ENCODE measurements around the gene NRXN3. TPM values are rescaled to one million over a fixed set of nuclear protein-coding genes. Genes with fewer than 3 reads are reported as not detected.

The NRXN3 gene
- total RNA-seq, 1 experiment from 2014 or later: 0.80 TPM

DNA sequence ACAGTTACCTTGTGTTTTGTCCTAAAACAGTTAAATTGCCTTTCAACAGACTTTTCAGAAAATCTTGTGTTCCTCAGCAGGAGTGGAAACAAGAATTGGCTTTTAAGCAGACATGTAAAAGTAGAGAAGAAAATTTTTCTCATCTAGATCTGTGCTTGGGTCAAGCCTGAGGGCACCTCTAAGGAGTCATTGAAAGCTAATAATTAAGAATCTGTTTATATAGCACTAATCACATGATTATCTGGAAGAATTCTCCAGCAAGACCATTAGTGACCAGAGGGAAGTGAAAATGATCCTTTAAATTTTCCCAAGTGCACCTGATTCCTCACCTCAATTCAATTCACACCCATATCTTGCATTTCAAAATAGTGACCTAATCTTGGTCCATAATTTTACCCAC lies 1746.1 kb downstream of the NRXN3 start:
- no peaks in the 10 kb centered on the region for H3K27me3 ChIP-seq (ENCODE audit: control insufficient read depth, insufficient read depth, low read length)
- no peak for DNase-seq
- no peaks in the 10 kb centered on the region for H3K36me3 ChIP-seq (replicated peaks; ENCODE audit: control insufficient read depth, insufficient read depth, low read length)
- H3K4me3 ChIP-seq (ENCODE audit: insufficient read depth, low read depth, low read length): no peak overlapping the region

- no peaks in the 10 kb centered on the region for H3K36me3 ChIP-seq (replicated peaks; ENCODE audit: control insufficient read depth, insufficient read depth, low read length)
- no peaks in the 10 kb centered on the region for H3K27me3 ChIP-seq (ENCODE audit: control insufficient read depth, insufficient read depth, low read length)
- DNase-seq: no peak
- H3K4me3 ChIP-seq (ENCODE audit: insufficient read depth, low read depth, low read length): no peak overlapping the region
Measured at GRCh38 chr14:79916892-79917291, 1746.7 kb downstream of the NRXN3 start.
